H1 (cell line): ENCODE results near the gene FBLN2. TPM values are rescaled to one million over a fixed set of nuclear protein-coding genes. Genes with fewer than 3 reads are reported as not detected.

Experiments
- CTCF ChIA-PET: fragments of 300-600 bp; sonication (Branson Sonifier 250); formaldehyde crosslinking; loops from one replicate; lab custom pipeline; 2021; ENCODE audit not compliant: partially characterized antibody; lab: Charles Lee
- POLR2A ChIA-PET: fragments of 300-600 bp; sonication (Branson Sonifier 250); formaldehyde crosslinking; loops from one replicate; lab custom pipeline; 2021; ENCODE audit warnings: inconsistent platforms; ENCODE audit not compliant: partially characterized antibody; lab: Charles Lee
- DNase-seq, 2 experiments: peaks; one replicate each; pipeline versions ENCODE4 v3.0.0 to v3.0.0-alpha.2; 2010 to 2022; ENCODE audit warnings: low spot score in 2 of 2, low read depth in 1 of 2, mixed read lengths in 1 of 2
- FAIRE-seq: peaks from 2 replicates; lab custom pipeline; 2011; peaks lifted over from hg19 to GRCh38; lab: Jason Lieb, UNC
- H2AFZ ChIP-seq: 2 replicates; pipeline ENCODE4 v1.8.1; 2012; ENCODE audit warnings: low read length, inconsistent platforms
- H2AK5ac ChIP-seq: 2 replicates; pipeline ENCODE4 v1.6.1; 2013; ENCODE audit warnings: low read depth, low read length
- H2BK120ac ChIP-seq: replicated peaks from 2 replicates; pipeline ENCODE3; 2013; ENCODE audit warnings: low read depth, low read length, inconsistent platforms
- H2BK12ac ChIP-seq: 2 replicates; pipeline ENCODE4 v1.6.1; 2013; ENCODE audit warnings: low read depth, low read length
- H2BK15ac ChIP-seq: 2 replicates; pipeline ENCODE4 v1.6.1; 2013; ENCODE audit warnings: low read length
- H2BK20ac ChIP-seq: 2 replicates; pipeline ENCODE4 v1.6.1; 2013; ENCODE audit warnings: low read length
- H2BK5ac ChIP-seq: 2 replicates; pipeline ENCODE4 v1.6.1; 2013; ENCODE audit warnings: low read depth, low read length
- H3K14ac ChIP-seq: 2 replicates; pipeline ENCODE4 v1.6.1; 2013; ENCODE audit warnings: inconsistent platforms; ENCODE audit not compliant: insufficient read length
- H3K18ac ChIP-seq: 2 replicates; pipeline ENCODE4 v1.6.1; 2013; ENCODE audit warnings: low read length; ENCODE audit errors: extremely low read depth
- H3K23ac ChIP-seq: 2 replicates; pipeline ENCODE4 v1.6.1; 2013; ENCODE audit warnings: inconsistent platforms; ENCODE audit not compliant: insufficient read length
- H3K23me2 ChIP-seq: 2 replicates; pipeline ENCODE4 v1.6.1; 2013; ENCODE audit warnings: low read depth, low read length
- H3K27ac ChIP-seq: 2 replicates; pipeline ENCODE4 v1.6.1; 2011; ENCODE audit warnings: low read depth, low read length, inconsistent platforms
- H3K27me3 ChIP-seq, 4 experiments: replicated peaks in 1 of 4; 1 replicate in 1 of 4; 2 replicates in 3 of 4; pipeline versions ENCODE4 v1.6.1 to v1.8.1; 2011 to 2013; ENCODE audit warnings: low read length in 3 of 4, mild to moderate bottlenecking in 3 of 4, inconsistent platforms in 2 of 4, mixed read lengths in 2 of 4, moderate library complexity in 1 of 4; ENCODE audit not compliant: control insufficient read depth in 3 of 4, insufficient read depth in 3 of 4; ENCODE audit errors: extremely low read depth in 1 of 4
- H3K36me3 ChIP-seq, 4 experiments: 2 replicates each; pipeline versions ENCODE4 v1.6.1 to v1.8.1; 2011 to 2013; ENCODE audit warnings: mild to moderate bottlenecking in 4 of 4, low read length in 3 of 4, moderate library complexity in 2 of 4, control low read depth in 1 of 4, inconsistent platforms in 1 of 4; ENCODE audit not compliant: insufficient read depth in 4 of 4, control insufficient read depth in 2 of 4
- H3K4ac ChIP-seq: replicated peaks from 2 replicates; pipeline ENCODE3; 2013; ENCODE audit warnings: low read length, low read depth, mixed read lengths, inconsistent platforms; ENCODE audit not compliant: insufficient read length
- H3K4me1 ChIP-seq, 4 experiments: replicated peaks in 1 of 4; 1 replicate in 1 of 4; 2 replicates in 3 of 4; pipeline versions ENCODE4 v1.6.1 to v1.8.1; 2011 to 2013; ENCODE audit warnings: low read length in 3 of 4, inconsistent platforms in 2 of 4, mixed read lengths in 1 of 4; ENCODE audit not compliant: insufficient read depth in 4 of 4, control insufficient read depth in 3 of 4
- H3K4me2 ChIP-seq, 2 experiments: 2 replicates each; pipeline versions ENCODE4 v1.6.1 to v1.8.1; 2011 to 2013; ENCODE audit warnings: low read depth in 2 of 2, low read length in 2 of 2, control low read depth in 1 of 2, inconsistent platforms in 1 of 2, mild to moderate bottlenecking in 1 of 2; ENCODE audit not compliant: insufficient read depth in 1 of 2
- H3K4me3 ChIP-seq, 4 experiments: fragments of 200-600, 300-600 bp in 1 of 4; sonication (generic), shearing (Covaris generic), sonication (Bioruptor Twin) in 1 of 4; 2 replicates each; pipeline versions ENCODE4 v1.5.1 to v1.8.1; 2011 to 2016; ENCODE audit warnings: low read length in 4 of 4, low read depth in 3 of 4, control low read depth in 2 of 4, inconsistent platforms in 2 of 4, mild to moderate bottlenecking in 2 of 4, mixed read lengths in 1 of 4, moderate library complexity in 1 of 4; ENCODE audit not compliant: insufficient read depth in 2 of 4; ENCODE audit errors: extremely low read depth in 1 of 4
- H3K56ac ChIP-seq: replicated peaks from 2 replicates; pipeline ENCODE3; 2013; ENCODE audit warnings: low read depth, mild to moderate bottlenecking, mixed read lengths, low read length, inconsistent platforms; ENCODE audit not compliant: insufficient read length
- H3K79me1 ChIP-seq: 2 replicates; pipeline ENCODE4 v1.6.1; 2013; ENCODE audit warnings: low read depth, low read length, control low read depth
- H3K79me2 ChIP-seq, 2 experiments: 2 replicates each; pipeline versions ENCODE4 v1.6.1 to v1.8.1; 2012 to 2013; ENCODE audit warnings: low read length in 2 of 2, mild to moderate bottlenecking in 2 of 2, inconsistent platforms in 1 of 2; ENCODE audit not compliant: insufficient read depth in 2 of 2, control insufficient read depth in 1 of 2
- H3K9ac ChIP-seq, 4 experiments: replicated peaks in 1 of 4; 1 replicate in 1 of 4; 2 replicates in 3 of 4; pipeline versions ENCODE4 v1.6.1 to v1.8.1; 2011 to 2013; ENCODE audit warnings: low read depth in 3 of 4, low read length in 3 of 4, control low read depth in 2 of 4, mild to moderate bottlenecking in 2 of 4, moderate library complexity in 2 of 4, inconsistent platforms in 1 of 4; ENCODE audit errors: extremely low read depth in 1 of 4
- H3K9me3 ChIP-seq, 2 experiments: 2 replicates each; pipeline versions ENCODE4 v1.6.1 to v1.8.1; 2012 to 2013; ENCODE audit warnings: mild to moderate bottlenecking in 2 of 2, moderate library complexity in 2 of 2, control low read depth in 1 of 2, inconsistent platforms in 1 of 2, low read depth in 1 of 2, low read length in 1 of 2, mixed read lengths in 1 of 2; ENCODE audit not compliant: insufficient read depth in 2 of 2
- H4K20me1 ChIP-seq, 2 experiments: replicated peaks in 1 of 2; 2 replicates each; pipeline versions ENCODE3 to v1.8.1; 2011 to 2013; ENCODE audit warnings: inconsistent platforms in 2 of 2, low read length in 2 of 2, mild to moderate bottlenecking in 1 of 2; ENCODE audit not compliant: insufficient read depth in 2 of 2, control insufficient read depth in 1 of 2
- H4K5ac ChIP-seq: 2 replicates; pipeline ENCODE4 v1.6.1; 2013; ENCODE audit warnings: low read length, low read depth, mixed read lengths, inconsistent platforms; ENCODE audit not compliant: insufficient read length
- H4K8ac ChIP-seq: 2 replicates; pipeline ENCODE4 v1.8.0; 2013; ENCODE audit warnings: mild to moderate bottlenecking, moderate library complexity, low read length, inconsistent platforms; ENCODE audit not compliant: insufficient read depth; ENCODE audit errors: extremely low read depth
- H4K91ac ChIP-seq: replicated peaks from 2 replicates; pipeline ENCODE3; 2013; ENCODE audit warnings: low read length, mixed read lengths, inconsistent platforms; ENCODE audit not compliant: insufficient read length
- FOSL1 ChIP-seq: IDR thresholded peaks from 2 replicates; pipeline ENCODE4 v1.6.1; 2011; ENCODE audit warnings: mild to moderate bottlenecking, low read depth, low read length, moderate library complexity; ENCODE audit not compliant: insufficient read depth
- RAD21 ChIP-seq, 2 experiments: IDR thresholded peaks in 1 of 2; conservative IDR thresholded peaks in 1 of 2; 2 replicates each; pipeline ENCODE4 v1.6.1; 2011; ENCODE audit warnings: low read depth in 2 of 2, low read length in 2 of 2, improper control_type of control experiment in 1 of 2, inconsistent platforms in 1 of 2, mild to moderate bottlenecking in 1 of 2, moderate library complexity in 1 of 2
- WGBS, 2 experiments: shearing (Covaris generic) in 1 of 2; methylation state at CpG; one replicate each; pipeline versions ENCODE4 v1.1.6 to v1.1.7; 2013 to 2015; ENCODE audit warnings: low lambda C conversion rate in 2 of 2, mixed read lengths in 2 of 2, inconsistent platforms in 1 of 2, low coverage in 1 of 2, missing lambda C conversion rate in 1 of 2; ENCODE audit not compliant: insufficient replicate concordance in 2 of 2, insufficient coverage in 1 of 2, insufficient read length in 1 of 2; ENCODE audit errors: extremely low coverage in 1 of 2, missing lambda C conversion rate in 1 of 2; 5-methylcytosine and 5-hydroxymethylcytosine counted together
- polyA plus RNA-seq, 7 experiments: library from polyadenylated mRNA; depleted of rRNA in 3 of 7; stranded (reverse) in 5 of 7; unstranded in 2 of 7; fragments of >200 nt in 5 of 7; fragments of 200-250 nt in 2 of 7; gene quantifications; 1 replicate in 5 of 7; 2 replicates in 1 of 7; 4 replicates in 1 of 7; pipeline versions ENCODE4 v1.2.1 to v1.2.3, GENCODE V29; 2011 to 2013; ENCODE audit warnings: missing spikeins in 2 of 7, mixed read lengths in 2 of 7
- total RNA-seq: library from RNA; stranded (reverse); fragmentation: NEBNext Ultra II Directional; extraction: Animal tissue kit (Norgen Biotek cat#: 25700); gene quantifications from 2 replicates; pipeline ENCODE4 v1.2.1, GENCODE V29; 2021
- TF ChIP-seq, protein P1 (sequence below): IDR thresholded peaks from 2 replicates; pipeline ENCODE4 v1.6.1; 2012; ENCODE audit warnings: inconsistent platforms

The FBLN2 gene
- total and polyA plus RNA-seq, 2 of the 8 experiments (the other 6 are each of a cell fraction or from before 2014, with no cell fraction given), result 17.4 to 24.2 TPM

DNA sequence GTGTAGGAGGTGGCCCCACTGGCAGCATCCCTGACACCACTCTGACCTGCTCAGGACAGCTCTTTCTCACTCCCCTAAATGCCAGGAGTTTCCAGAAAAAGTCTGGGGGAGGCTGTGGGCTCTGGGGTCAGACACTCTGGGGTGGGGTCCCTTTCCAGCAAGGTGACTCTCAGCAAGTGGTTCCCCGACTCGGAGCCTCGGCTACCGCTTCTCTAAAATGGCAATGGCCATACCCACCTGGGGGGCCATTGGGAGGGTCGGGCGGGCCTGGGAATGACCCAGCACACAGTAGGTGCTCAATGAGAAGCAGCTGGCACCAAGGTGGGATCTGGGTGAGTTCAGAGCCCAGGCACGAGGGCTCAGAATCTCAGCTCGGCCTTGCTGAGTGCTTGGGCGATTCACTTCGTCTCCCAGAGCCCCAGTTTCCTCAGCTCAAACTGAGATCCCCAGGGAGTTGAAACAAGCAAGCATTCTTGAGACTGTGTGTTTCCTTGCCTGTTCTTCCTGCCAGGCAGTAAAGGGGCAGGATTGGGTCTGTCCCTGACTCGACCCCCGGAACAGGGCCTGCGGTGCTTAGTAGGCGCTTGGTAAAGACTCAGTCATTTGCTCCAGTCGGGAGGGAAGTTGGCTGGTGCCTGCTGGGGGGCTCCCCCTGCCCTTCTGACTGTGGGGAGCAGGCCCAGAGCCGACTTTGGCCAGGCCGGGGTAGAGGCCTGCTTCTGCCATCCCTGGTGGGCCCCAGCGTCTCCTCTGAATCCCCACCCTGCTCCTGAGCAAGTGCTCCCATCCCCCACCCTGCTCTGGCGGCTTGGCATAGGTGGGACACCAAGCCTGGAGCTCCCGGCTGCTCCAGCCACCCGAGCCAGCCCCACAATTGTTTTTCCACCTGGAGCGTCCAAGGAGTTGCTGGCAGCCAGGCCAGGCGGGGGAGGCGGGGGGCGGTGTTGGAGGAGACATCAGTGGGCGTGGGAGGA lies 32.9 kb upstream of the FBLN2 start:
- Histone ChIP-seq H4K5ac (no peak overlapping the region), H3K4me2 (no peak overlapping the region), H4K91ac (no peak overlapping the region)

More for the DNA sequence above, 32.9 kb upstream of the FBLN2 start:
- Histone ChIP-seq H2AFZ (0 out of 2 replicates have a peak overlapping the region, but pooled peaks have one; percentile 25), H3K14ac (no peak overlapping the region), H2BK5ac (no peak overlapping the region), H3K4ac (no peak overlapping the region), H3K23ac (no peak overlapping the region), H3K36me3 (no peaks in the 10 kb centered on the region), H4K20me1 (peaks cover 0 to 2% of the 10 kb centered on the region in 2 experiments), H2BK120ac (no peak overlapping the region), H3K9me3 (no peaks in the 10 kb centered on the region), H3K4me3 (no peak overlapping the region), H3K56ac (no peak overlapping the region), H3K23me2 (no peaks in the 10 kb centered on the region), H2AK5ac (no peak overlapping the region), H3K18ac (no peak overlapping the region), H3K79me1 (no peaks in the 10 kb centered on the region), H3K79me2 (no peaks in the 10 kb centered on the region), H4K8ac (no peak overlapping the region), H3K4me1 (peaks cover 0 to 2% (median 0%) of the 10 kb centered on the region in 4 experiments; a peak in 1 of 7 replicates), H2BK12ac (no peak overlapping the region), H2BK20ac (no peak overlapping the region), H2BK15ac (no peak overlapping the region), H3K27ac (no peak overlapping the region), H3K27me3 (no peaks in the 10 kb centered on the region), H3K9ac (no peak overlapping the region)
- DNase-seq (no peak), FAIRE-seq (no peak)
- ChIA-PET CTCF (interaction anchor here (0.6 to 51.2 kb wide), 8 partner anchors 9 to 232 kb away, joined by 3 to 856 read pairs (median 4); partner anchors contain the start of gene FBLN2), POLR2A (interaction anchor here (0.6 kb wide), 1 partner anchor 16 kb away, joined by 3 read pairs; no protein-coding TSS in a partner anchor)
- 90% methylated on average over 22 of the region's 26 CpGs; no CpG with 5 or more reads in 1 of the 2 experiments for WGBS, 2 experiments
- TF ChIP-seq, protein P1, sequence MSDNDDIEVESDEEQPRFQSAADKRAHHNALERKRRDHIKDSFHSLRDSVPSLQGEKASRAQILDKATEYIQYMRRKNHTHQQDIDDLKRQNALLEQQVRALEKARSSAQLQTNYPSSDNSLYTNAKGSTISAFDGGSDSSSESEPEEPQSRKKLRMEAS, result no peak
- TF ChIP-seq RAD21 (IDR thresholded peaks at IDR 0.05 in 1 of 2, conservative IDR thresholded peaks at IDR 0.05 in 1 of 2; ENCODE audit: low read depth in 2 of 2, low read length in 2 of 2), result no peak
- TF ChIP-seq FOSL1, result no peak
